GM21390 (cell line): ENCODE results near the gene KCNIP4.

Experiments used
- ATAC-seq: cut with Tn5 transposase; IDR thresholded peaks from one replicate; pipeline ENCODE4 v1.9.1; 2021; ENCODE audit not compliant: unreplicated experiment

The KCNIP4 gene

GRCh38 chr4:21476757-21477156, 471.8 kb downstream of the KCNIP4 start:
- no peak for ATAC-seq

GRCh38 chr4:21474195-21474594, 474.4 kb downstream of the KCNIP4 start:
- no peak for ATAC-seq

- ATAC-seq, result no peak
Measured at GRCh38 chr4:21470535-21470934, 478.0 kb downstream of the KCNIP4 start.

- no peak for ATAC-seq
Measured at GRCh38 chr4:21469438-21470300, 478.9 kb downstream of the KCNIP4 start.

GRCh38 chr4:21467551-21467950, 481.0 kb downstream of the KCNIP4 start:
- ATAC-seq, result no peak

GRCh38 chr4:21457086-21457840, 491.3 kb downstream of the KCNIP4 start:
- ATAC-seq, result no peak

GRCh38 chr4:21454831-21455230, 493.7 kb downstream of the KCNIP4 start:
- ATAC-seq, result no peak

- no peak for ATAC-seq
Measured at GRCh38 chr4:21454201-21454600, 494.4 kb downstream of the KCNIP4 start.

GRCh38 chr4:21452931-21453330, 495.6 kb downstream of the KCNIP4 start:
- no peak for ATAC-seq

GRCh38 chr4:21451032-21451431, 497.5 kb downstream of the KCNIP4 start:
- no peak for ATAC-seq

GRCh38 chr4:21450331-21450730, 498.2 kb downstream of the KCNIP4 start:
- ATAC-seq, result no peak

GRCh38 chr4:21447301-21448054, 501.1 kb downstream of the KCNIP4 start:
- ATAC-seq, result no peak

GRCh38 chr4:21420166-21420565, 528.4 kb downstream of the KCNIP4 start:
- no peak for ATAC-seq

GRCh38 chr4:21415728-21416127, 532.8 kb downstream of the KCNIP4 start:
- ATAC-seq, result no peak

GRCh38 chr4:21413807-21414370, 534.7 kb downstream of the KCNIP4 start:
- ATAC-seq, result no peak

- no peak for ATAC-seq
Measured at GRCh38 chr4:21411086-21411485, 537.5 kb downstream of the KCNIP4 start.

GRCh38 chr4:21410372-21410771, 538.2 kb downstream of the KCNIP4 start:
- no peak for ATAC-seq

GRCh38 chr4:21387683-21388082, 560.9 kb downstream of the KCNIP4 start:
- ATAC-seq, result no peak

- ATAC-seq, result no peak
Measured at GRCh38 chr4:21386166-21386780, 562.3 kb downstream of the KCNIP4 start.

GRCh38 chr4:21385706-21386105, 562.9 kb downstream of the KCNIP4 start:
- no peak for ATAC-seq

- no peak for ATAC-seq
Measured at GRCh38 chr4:21384609-21385008, 564.0 kb downstream of the KCNIP4 start.
